ENCODE results near the gene TTC3. TPM values are rescaled to one million over a fixed set of nuclear protein-coding genes. Genes with fewer than 3 reads are reported as not detected.

The TTC3 gene
- total RNA-seq, 3 donors from 2014 or later (not counting 1 experiment from before 2014, with no cell fraction given), result 83.1 to 97.4 (median 88.3) TPM

GRCh38 chr21:37057614-37058013, 15.4 kb upstream of the TTC3 start:
- DNase-seq (no peak), ATAC-seq (no peak)
- H3K4me1 Mint-ChIP-seq, result no peaks in the 10 kb centered on the region
- Histone ChIP-seq H3K27ac (ENCODE audit: low read length) (no peak overlapping the region), H3K4me3 (ENCODE audit: low read length) (no peak overlapping the region), H3K4me1 (ENCODE audit: control insufficient read depth, insufficient read depth, low read length) (no peaks in the 10 kb centered on the region), H3K9me3 (ENCODE audit: control insufficient read depth, insufficient read depth, low read length) (no peaks in the 10 kb centered on the region), H3K36me3 (ENCODE audit: control insufficient read depth, insufficient read depth, low read length) (no peaks in the 10 kb centered on the region), H3K27me3 (ENCODE audit: control insufficient read depth, insufficient read depth, low read length) (no peaks in the 10 kb centered on the region)
- intact Hi-C loops (cut with micrococcal nuclease), result no loop called here
- H3K4me3 Mint-ChIP-seq, result no peak overlapping the region
- no peaks in the 10 kb centered on the region for H3K9me3 Mint-ChIP-seq
- H3K27me3 Mint-ChIP-seq (ENCODE audit: low read depth in 2 of 2), result peaks cover 7% of the 10 kb centered on the region in 2 donors
- no peak for TF ChIP-seq CTCF (IDR thresholded peaks at IDR 0.05)
- no peaks in the 10 kb centered on the region for H3K36me3 Mint-ChIP-seq
- no peak overlapping the region for H3K27ac Mint-ChIP-seq
- WGBS (ENCODE audit: insufficient coverage), result 98% methylated on average over 7 of the region's 7 CpGs

- DNase-seq (no peak), ATAC-seq (no peak)
- WGBS (ENCODE audit: insufficient coverage), result 31% methylated on average over 2 of the region's 2 CpGs
- H3K27me3 ChIP-seq (ENCODE audit: control insufficient read depth, insufficient read depth, low read length), result no peaks in the 10 kb centered on the region
- TF ChIP-seq CTCF (IDR thresholded peaks at IDR 0.05), result no peak
- no peaks in the 10 kb centered on the region for H3K36me3 Mint-ChIP-seq
- H3K27ac Mint-ChIP-seq, result no peak overlapping the region
- H3K27me3 Mint-ChIP-seq (ENCODE audit: low read depth in 2 of 2), result peaks cover 7% of the 10 kb centered on the region in 2 donors
- no peak overlapping the region for H3K4me3 ChIP-seq (ENCODE audit: low read length)
- H3K4me3 Mint-ChIP-seq, result no peak overlapping the region
- no peaks in the 10 kb centered on the region for H3K36me3 ChIP-seq (ENCODE audit: control insufficient read depth, insufficient read depth, low read length)
- H3K4me1 ChIP-seq (ENCODE audit: control insufficient read depth, insufficient read depth, low read length), result no peaks in the 10 kb centered on the region
- H3K9me3 Mint-ChIP-seq, result no peaks in the 10 kb centered on the region
- H3K27ac ChIP-seq (ENCODE audit: low read length), result no peak overlapping the region
- intact Hi-C loops (cut with micrococcal nuclease), result no loop called here
- no peaks in the 10 kb centered on the region for H3K4me1 Mint-ChIP-seq
- no peaks in the 10 kb centered on the region for H3K9me3 ChIP-seq (ENCODE audit: control insufficient read depth, insufficient read depth, low read length)
These were observed 14.8 kb upstream of the TTC3 start for GRCh38 chr21:37058261-37058660.

- H3K9me3 Mint-ChIP-seq, result no peaks in the 10 kb centered on the region
- Histone ChIP-seq H3K9me3 (ENCODE audit: control insufficient read depth, insufficient read depth, low read length) (no peaks in the 10 kb centered on the region), H3K27me3 (ENCODE audit: control insufficient read depth, insufficient read depth, low read length) (no peaks in the 10 kb centered on the region), H3K4me3 (ENCODE audit: low read length) (no peak overlapping the region), H3K4me1 (ENCODE audit: control insufficient read depth, insufficient read depth, low read length) (no peaks in the 10 kb centered on the region), H3K27ac (ENCODE audit: low read length) (no peak overlapping the region), H3K36me3 (ENCODE audit: control insufficient read depth, insufficient read depth, low read length) (no peaks in the 10 kb centered on the region)
- no peak overlapping the region for H3K27ac Mint-ChIP-seq
- H3K36me3 Mint-ChIP-seq, result no peaks in the 10 kb centered on the region
- DNase-seq, result no peak
- 74% methylated on average over 5 of the region's 5 CpGs for WGBS (ENCODE audit: insufficient coverage)
- intact Hi-C loops (cut with micrococcal nuclease), result no loop called here
- H3K4me1 Mint-ChIP-seq, result no peaks in the 10 kb centered on the region
- H3K27me3 Mint-ChIP-seq (ENCODE audit: low read depth in 2 of 2), result peaks cover 7% of the 10 kb centered on the region in 2 donors
- no peak for TF ChIP-seq CTCF (IDR thresholded peaks at IDR 0.05)
- ATAC-seq, result no peak
- no peak overlapping the region for H3K4me3 Mint-ChIP-seq
These were observed 13.9 kb upstream of the TTC3 start for GRCh38 chr21:37059181-37059580.

GRCh38 chr21:37060296-37060695, 12.8 kb upstream of the TTC3 start:
- Histone ChIP-seq H3K27ac (ENCODE audit: low read length) (no peak overlapping the region), H3K9me3 (ENCODE audit: control insufficient read depth, insufficient read depth, low read length) (no peaks in the 10 kb centered on the region), H3K4me3 (ENCODE audit: low read length) (no peak overlapping the region), H3K4me1 (ENCODE audit: control insufficient read depth, insufficient read depth, low read length) (no peaks in the 10 kb centered on the region), H3K27me3 (ENCODE audit: control insufficient read depth, insufficient read depth, low read length) (no peaks in the 10 kb centered on the region), H3K36me3 (ENCODE audit: control insufficient read depth, insufficient read depth, low read length) (no peaks in the 10 kb centered on the region)
- DNase-seq (no peak), ATAC-seq (no peak)
- intact Hi-C loops (cut with micrococcal nuclease), result no loop called here
- no peak overlapping the region for H3K27ac Mint-ChIP-seq
- no peak for TF ChIP-seq CTCF (IDR thresholded peaks at IDR 0.05)
- H3K27me3 Mint-ChIP-seq (ENCODE audit: low read depth in 2 of 2), result peaks cover 2 to 5% of the 10 kb centered on the region in 2 donors
- no peak overlapping the region for H3K4me3 Mint-ChIP-seq
- 88% methylated on average over 1 of the region's 1 CpG for WGBS (ENCODE audit: insufficient coverage)
- H3K9me3 Mint-ChIP-seq, result no peaks in the 10 kb centered on the region
- H3K36me3 Mint-ChIP-seq, result no peaks in the 10 kb centered on the region
- H3K4me1 Mint-ChIP-seq, result no peaks in the 10 kb centered on the region

Data from natural killer cell (primary cell).